Measurements from ENCODE around the gene SLC2A4RG.

SLC2A4RG gene

DNA sequence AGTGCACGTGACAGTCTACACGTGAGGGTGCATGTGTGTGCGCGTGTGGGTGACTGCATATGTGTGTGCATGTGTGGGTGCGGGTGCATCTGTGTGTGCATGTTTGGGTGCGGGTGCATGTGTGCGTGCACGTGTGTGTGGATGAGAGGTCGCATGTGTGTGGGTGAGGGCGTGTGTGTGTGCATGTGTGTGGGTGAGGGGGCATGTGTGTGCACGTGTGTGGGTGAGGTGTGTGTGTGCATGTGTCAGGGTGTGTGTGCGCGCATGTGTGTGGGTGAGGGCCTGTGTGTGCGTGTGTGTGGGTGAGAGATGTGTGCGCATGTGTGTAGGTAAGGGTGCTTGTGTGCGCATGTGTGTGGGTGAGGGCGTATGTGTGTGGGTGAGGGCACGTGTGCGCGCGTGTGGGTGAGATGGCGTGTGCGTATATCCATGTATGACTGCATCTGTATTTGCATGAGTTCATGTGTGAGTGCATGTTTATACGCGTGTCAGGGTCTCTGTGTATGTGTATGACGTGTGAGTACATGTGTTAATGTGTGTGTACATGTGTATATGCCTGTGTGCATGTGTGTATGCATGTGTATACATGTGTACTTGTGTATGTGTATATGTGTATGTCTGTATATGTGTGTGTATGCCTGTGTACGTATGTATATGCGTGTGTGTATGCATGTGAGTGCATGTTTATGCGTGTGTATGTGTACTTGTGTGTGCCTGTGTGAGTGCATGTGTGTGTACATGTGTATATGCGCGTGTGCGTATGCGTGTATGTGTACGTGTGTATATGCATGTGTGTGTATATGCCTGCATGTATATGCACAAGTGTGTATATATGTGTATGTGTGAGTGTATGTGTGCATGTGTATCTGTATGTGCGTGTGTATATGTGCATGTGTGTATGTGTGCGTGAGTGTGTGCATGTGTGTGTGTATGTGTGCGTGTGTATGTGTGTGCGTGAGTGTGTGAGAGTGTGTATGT, 7.2 kb upstream of the SLC2A4RG start:
- TF ChIP-seq, protein P1, sequence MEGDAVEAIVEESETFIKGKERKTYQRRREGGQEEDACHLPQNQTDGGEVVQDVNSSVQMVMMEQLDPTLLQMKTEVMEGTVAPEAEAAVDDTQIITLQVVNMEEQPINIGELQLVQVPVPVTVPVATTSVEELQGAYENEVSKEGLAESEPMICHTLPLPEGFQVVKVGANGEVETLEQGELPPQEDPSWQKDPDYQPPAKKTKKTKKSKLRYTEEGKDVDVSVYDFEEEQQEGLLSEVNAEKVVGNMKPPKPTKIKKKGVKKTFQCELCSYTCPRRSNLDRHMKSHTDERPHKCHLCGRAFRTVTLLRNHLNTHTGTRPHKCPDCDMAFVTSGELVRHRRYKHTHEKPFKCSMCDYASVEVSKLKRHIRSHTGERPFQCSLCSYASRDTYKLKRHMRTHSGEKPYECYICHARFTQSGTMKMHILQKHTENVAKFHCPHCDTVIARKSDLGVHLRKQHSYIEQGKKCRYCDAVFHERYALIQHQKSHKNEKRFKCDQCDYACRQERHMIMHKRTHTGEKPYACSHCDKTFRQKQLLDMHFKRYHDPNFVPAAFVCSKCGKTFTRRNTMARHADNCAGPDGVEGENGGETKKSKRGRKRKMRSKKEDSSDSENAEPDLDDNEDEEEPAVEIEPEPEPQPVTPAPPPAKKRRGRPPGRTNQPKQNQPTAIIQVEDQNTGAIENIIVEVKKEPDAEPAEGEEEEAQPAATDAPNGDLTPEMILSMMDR (IDR thresholded peaks at IDR 0.05; ENCODE audit: low read depth, low read length) = no peak
- Histone ChIP-seq H3K27me3 (no peaks in the 10 kb centered on the region), H3K9me3 (no peaks in the 10 kb centered on the region), H3K4me3 (ENCODE audit: low read depth, low read length) (no peak overlapping the region), H3K4me1 (no peaks in the 10 kb centered on the region), H3K36me3 (peaks cover 33% of the 10 kb centered on the region)
- DNase-seq = no peak

DNA sequence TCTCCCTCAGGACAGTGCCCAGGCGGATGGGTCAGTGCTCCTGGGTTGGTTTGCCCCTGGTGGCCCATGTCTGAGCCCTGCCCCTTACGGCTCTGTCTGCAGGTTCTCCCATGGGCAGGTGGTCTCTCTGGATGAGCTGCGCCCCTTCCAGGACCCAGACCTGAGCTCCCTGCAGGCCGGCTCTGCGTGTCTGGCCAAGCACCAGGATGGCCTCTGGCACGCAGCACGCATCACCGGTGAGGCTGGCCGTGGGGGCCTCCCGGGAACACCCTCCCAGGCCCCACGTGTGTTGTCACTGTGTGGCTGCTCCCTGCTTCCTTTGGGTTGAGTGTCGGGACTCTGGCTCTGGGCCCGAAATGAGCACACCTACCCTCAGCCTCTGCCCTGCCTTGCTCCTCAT, 6.5 kb upstream of the SLC2A4RG start:
- H3K36me3 ChIP-seq = peaks cover 33% of the 10 kb centered on the region
- H3K9me3 ChIP-seq = no peaks in the 10 kb centered on the region
- H3K4me3 ChIP-seq (ENCODE audit: low read depth, low read length) = no peak overlapping the region
- no peaks in the 10 kb centered on the region for H3K4me1 ChIP-seq
- DNase-seq = no peak
- H3K27me3 ChIP-seq = no peaks in the 10 kb centered on the region
- TF ChIP-seq, protein P1 (IDR thresholded peaks at IDR 0.05; ENCODE audit: low read depth, low read length) = no peak

DNA sequence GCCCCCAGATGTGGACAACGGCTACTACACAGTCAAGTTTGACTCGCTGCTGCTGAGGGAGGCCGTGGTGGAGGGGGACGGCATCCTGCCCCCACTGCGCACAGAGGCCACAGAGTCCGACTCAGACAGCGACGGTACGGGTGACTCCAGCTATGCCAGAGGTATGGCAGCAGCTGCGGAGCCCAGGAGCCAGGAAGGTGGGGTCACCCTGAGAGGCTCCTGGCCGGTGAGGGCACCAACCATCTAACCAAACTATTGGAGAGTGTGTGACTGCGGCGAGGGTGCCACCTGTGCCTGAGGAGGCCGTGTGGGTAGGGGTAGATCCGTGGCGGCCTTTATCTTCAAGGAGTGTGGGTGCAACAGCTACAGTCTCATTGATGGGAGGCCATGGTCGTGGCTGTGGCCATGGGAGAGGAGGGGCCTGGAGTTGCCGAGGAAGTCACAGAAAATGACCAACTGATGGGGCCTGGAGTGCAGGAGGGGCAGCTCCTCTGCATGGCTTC, 5.9 kb upstream of the SLC2A4RG start:
- H3K9me3 ChIP-seq = no peaks in the 10 kb centered on the region
- no peaks in the 10 kb centered on the region for H3K4me1 ChIP-seq
- peaks cover 33% of the 10 kb centered on the region for H3K36me3 ChIP-seq
- no peak for DNase-seq
- TF ChIP-seq, protein P1 (IDR thresholded peaks at IDR 0.05; ENCODE audit: low read depth, low read length) = no peak
- H3K4me3 ChIP-seq (ENCODE audit: low read depth, low read length) = no peak overlapping the region
- H3K27me3 ChIP-seq = no peaks in the 10 kb centered on the region

DNA sequence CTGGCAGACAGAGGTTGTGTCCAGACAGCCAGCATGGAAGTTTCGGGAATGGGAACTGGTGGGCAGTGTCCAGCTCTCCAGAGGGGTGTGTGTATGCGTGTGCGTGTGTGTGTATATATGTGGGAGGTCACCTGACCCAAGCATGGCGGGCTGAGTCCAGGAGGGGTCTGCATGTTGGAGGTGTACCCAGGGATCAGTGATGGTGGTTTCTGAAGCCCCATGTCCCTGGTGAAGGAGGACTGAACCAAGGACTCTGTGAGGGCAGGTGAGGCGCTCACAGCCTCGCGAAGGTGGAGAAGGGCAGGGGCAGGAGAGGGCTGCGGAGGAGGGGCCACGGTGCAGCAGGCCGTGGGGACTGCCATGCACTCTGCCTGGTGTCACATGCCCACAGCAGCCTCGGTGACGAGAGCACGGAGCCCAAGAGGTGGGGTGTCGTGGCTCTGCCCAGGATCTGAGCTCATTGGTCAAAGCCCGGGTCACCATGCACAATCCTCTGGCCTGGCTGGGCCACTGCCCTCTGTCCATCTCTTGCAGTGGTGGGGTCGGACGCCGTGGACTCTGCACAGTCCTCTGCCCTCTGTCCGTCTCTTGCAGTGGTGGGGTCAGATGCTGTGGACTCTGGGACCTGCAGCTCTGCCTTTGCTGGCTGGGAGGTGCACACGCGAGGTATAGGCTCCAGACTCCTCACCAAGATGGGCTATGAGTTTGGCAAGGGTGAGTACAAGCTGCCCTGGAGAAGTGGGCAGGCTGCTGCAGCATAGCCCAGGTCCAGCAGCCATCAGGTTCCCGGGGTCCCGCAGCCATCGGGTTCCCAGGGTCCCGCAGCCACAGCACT, 5.2 kb upstream of the SLC2A4RG start:
- peaks cover 3% of the 10 kb centered on the region for H3K4me1 ChIP-seq
- no peak overlapping the region for H3K4me3 ChIP-seq (ENCODE audit: low read depth, low read length)
- H3K9me3 ChIP-seq = no peaks in the 10 kb centered on the region
- no peak for DNase-seq
- peaks cover 31% of the 10 kb centered on the region for H3K36me3 ChIP-seq
- peaks cover 3% of the 10 kb centered on the region; the same call in 1 of the 2 replicates for H3K27me3 ChIP-seq
- TF ChIP-seq, protein P1 (IDR thresholded peaks at IDR 0.05; ENCODE audit: low read depth, low read length) = no peak

DNA sequence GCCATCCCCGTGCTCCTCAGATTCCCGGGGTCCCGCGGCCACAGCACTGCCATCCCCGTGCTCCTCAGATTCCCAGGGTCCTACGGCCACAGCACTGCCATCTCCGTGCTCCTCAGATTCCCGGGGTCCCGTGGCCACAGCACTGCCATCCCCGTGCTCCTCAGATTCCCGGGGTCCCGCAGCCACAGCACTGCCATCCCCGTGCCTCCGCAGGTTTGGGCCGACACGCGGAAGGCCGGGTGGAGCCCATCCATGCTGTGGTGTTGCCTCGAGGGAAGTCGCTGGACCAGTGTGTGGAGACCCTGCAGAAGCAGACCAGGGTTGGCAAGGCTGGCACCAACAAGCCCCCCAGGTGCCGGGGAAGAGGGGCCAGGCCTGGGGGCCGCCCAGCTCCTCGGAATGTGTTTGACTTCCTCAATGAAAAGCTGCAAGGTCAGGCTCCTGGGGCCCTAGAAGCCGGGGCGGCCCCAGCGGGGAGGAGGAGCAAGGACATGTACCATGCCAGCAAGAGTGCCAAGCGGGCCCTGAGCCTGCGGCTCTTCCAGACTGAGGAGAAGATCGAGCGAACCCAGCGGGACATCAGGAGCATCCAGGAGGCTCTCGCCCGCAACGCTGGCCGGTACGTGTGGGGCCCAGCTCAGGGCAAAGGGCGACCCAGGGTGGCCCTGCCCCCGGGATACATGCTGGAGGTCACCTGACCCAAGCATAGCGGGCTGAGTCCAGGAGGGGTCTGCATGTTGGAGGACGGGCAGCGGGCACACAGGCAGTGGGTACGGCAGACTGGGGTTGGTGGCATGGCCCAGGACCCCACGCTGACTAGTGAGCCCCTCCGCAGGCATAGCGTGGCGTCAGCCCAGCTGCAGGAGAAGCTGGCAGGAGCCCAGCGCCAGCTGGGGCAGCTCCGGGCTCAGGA, 4.4 kb upstream of the SLC2A4RG start:
- H3K9me3 ChIP-seq = no peaks in the 10 kb centered on the region
- H3K4me1 ChIP-seq = peaks cover 3% of the 10 kb centered on the region
- peaks cover 3% of the 10 kb centered on the region; the same call in 1 of the 2 replicates for H3K27me3 ChIP-seq
- TF ChIP-seq, protein P1 (IDR thresholded peaks at IDR 0.05; ENCODE audit: low read depth, low read length) = no peak
- peaks cover 28% of the 10 kb centered on the region for H3K36me3 ChIP-seq
- DNase-seq = no peak
- H3K4me3 ChIP-seq (ENCODE audit: low read depth, low read length) = no peak overlapping the region

Measured in BE2C (cell line).